Activated T-cell treated with anti-CD3 and anti-CD28 coated beads, Interleukin-2, amount 50 U/mL, for 1 hour (primary cell): Measurements from ENCODE around the gene DNAJC7.
A peak's percentile ranks its signal among the peaks of the same experiment; 100 is the strongest.
"Not testable (repeated sequence)": the region's sequence is repeated elsewhere in the genome, so short reads cannot be mapped to it uniquely, and the experiment has no call there.

Experiments used
- DNase-seq: peaks from one replicate; pipeline ENCODE4 v3.0.0-alpha.2; 2020

Gene DNAJC7

DNA sequence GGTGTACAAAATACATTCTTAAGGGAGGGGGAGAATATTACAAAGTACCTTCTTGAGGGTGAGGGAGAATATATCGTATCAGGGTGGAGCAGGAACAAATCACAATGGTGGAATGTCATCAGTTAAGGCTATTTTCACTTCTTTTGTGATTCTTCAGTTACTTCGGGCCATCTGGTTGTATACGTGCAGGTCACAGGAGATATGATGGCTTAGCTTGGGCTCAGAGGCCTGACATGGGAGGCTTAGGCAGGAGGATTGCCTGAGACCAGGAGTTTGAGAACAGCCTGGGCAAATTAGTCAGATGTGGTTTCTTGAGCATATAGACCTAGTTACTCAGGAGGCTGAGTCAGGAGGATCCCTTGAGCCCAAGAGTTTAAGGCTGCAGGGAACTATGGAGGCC is 73.7 kb downstream of the DNAJC7 start:
- DNase-seq = no peak

DNA sequence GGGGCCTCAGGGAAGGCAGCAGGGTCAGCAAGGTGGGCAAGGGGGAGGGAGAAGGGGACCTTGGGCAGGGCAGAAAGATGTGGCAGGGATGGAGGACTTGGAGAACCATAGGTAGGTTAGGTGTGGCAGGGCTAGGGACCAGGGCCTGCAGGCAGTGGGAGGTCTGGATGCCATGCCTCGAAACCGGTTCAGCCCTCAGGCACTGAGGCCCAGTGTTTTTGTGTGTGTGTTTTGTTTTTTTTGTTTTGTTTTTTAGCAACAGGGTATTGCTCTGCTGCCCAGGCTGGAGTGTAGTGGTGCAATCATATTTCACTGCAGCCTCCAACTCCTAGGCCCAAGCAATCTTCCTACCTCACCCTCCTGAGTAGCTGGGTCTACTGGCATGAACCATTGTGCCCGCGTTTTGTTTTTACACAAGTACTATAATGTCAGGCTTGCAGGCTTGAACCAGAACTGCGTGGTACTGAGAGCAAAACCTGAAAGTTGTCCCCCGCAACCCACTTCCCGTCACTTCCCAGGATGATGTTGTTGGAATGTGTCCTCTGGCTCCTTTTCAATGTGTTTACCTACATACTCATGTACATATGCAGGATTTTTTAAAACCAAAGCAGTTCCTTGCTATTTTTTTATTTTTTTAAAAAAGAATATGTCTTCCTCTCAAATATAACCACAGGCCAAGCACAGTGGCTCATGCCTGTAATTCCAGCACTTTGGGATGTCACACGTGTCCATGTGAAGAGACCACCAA is 74.4 kb downstream of the DNAJC7 start:
- no peak for DNase-seq

GRCh38 chr17:41941168-41941567 is 76.1 kb downstream of the DNAJC7 start:
- no peak for DNase-seq

DNA sequence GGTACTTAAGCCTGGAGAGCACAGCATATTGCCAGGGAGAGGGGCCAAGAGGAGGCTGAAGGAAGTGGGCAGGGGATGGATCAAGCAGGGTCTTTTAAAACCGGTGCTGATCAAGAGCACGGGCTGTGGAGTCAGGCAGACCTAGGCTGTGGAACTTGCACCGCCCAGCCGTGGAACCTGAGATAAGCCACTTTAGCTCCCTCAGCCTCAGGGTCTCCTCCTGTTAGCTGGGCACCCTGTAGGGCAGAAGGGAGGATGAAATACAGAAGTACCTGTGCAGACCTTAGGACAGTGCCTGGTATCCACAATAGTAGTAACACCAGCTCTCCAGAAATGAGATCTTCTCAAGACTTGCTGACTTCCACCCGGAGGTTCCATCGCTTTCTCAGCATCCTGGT is 77.5 kb downstream of the DNAJC7 start:
- no peak for DNase-seq

DNA sequence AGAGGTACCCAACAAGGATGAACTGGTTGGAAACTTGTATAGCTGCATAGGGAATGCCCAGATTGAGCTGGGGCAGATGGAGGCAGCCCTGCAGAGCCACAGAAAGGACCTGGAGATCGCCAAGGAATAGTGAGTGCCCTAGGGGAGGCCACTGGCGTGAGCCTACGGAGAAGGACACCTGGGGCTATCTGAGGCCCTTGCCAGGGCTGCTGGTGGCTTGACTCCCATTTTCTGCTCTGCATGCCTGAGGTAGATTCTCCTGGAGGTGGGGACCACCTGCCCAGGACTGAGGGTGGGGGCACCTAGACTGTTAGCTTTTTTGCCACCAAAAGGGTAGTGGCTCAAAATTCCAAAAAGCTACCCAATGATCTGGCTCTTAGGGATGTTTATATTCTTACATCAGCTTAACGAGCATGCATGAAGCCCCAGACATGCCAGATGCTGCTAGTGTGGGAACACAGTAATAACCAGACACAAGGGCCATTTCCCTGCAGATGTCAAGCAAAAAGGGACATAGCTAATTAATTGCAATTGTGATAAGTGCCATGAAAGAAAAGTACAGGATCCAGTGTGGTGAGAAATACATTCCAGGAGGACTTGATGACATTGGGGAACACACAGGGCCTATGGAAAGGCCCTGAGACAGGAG is 78.1 kb downstream of the DNAJC7 start:
- DNase-seq = no peak

- DNase-seq = no peak
These were observed 79.0 kb downstream of the DNAJC7 start for GRCh38 chr17:41937970-41938954.

DNA sequence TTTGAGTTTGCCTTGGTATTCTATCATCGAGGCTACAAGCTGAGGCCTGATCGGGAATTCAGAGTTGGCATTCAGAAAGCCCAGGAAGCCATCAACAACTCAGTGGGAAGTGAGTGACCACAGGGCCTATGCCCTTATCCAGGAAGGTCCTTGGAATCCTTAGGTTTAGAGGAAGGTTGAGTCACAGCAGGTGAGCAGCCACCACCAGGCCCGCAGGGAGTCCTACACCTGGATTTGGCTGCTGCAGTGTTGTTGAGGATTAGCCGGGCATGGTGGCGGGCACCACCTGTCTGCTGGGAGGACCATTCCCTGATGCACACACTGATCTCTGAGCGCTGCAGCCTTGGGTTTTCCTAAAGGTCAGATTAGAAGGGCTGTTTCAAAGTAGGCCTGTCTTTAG is 81.6 kb downstream of the DNAJC7 start:
- DNase-seq = no peak

GRCh38 chr17:41932816-41933389 is 84.3 kb downstream of the DNAJC7 start:
- no peak for DNase-seq

DNA sequence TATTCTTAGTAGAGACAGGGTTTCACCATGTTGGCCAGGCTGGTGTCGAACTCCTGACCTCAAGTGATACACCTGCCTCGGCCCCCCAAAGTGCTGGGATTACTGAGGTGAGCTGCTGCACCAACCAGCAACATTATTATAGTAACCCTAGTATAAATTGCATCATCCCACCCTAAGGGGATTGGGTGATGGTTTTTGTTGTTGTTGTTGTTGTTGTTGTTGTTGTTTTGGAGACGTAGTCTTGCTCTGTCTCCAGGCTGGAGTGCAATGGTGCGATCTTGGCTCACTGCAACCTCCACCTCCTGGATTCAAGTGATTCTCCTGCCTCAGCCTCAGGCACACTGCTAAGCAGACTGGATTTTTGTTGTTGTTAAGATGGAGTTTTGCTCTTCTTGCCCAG is 85.5 kb downstream of the DNAJC7 start:
- not testable (repeated sequence) for DNase-seq

- DNase-seq = not testable (repeated sequence)
These were observed 86.4 kb downstream of the DNAJC7 start for GRCh38 chr17:41930833-41931156.

GRCh38 chr17:41930009-41930832 is 87.0 kb downstream of the DNAJC7 start, which contains the start of gene ODAD4:
Gene ODAD4, plus strand, starts transcription at chr17:41930617. Its CDS starts 107 bp downstream, at chr17:41930724.
- DNase-seq = peak; percentile 95

DNA sequence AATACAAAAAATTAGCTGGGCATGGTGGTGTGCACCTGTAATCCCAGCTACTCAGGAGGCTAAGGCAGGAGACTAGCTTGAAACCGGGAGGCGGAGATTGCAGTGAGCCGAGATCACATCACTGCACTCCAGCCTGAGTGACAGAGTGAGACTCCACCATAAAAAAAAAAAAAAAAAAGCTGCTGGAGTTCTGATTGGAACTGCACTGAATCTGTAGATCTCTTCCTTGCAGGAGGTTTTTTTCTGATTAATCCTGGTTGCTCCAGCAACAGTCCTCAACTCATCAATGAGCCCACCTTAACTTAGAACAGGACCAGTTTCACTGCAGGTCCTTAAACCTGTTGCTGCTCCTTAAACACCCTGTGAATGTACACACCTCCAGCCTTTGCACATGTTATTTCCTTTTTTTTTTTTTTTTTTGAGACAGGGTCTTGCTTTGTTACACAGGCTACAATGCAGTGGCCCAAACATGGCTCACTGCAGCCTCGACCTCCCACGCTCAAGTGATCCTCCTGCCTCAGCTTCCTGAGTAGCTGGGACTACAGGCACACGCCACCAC is 88.5 kb downstream of the DNAJC7 start:
- no peak for DNase-seq
